Measurements from ENCODE around the gene SLC10A2.

DNA sequence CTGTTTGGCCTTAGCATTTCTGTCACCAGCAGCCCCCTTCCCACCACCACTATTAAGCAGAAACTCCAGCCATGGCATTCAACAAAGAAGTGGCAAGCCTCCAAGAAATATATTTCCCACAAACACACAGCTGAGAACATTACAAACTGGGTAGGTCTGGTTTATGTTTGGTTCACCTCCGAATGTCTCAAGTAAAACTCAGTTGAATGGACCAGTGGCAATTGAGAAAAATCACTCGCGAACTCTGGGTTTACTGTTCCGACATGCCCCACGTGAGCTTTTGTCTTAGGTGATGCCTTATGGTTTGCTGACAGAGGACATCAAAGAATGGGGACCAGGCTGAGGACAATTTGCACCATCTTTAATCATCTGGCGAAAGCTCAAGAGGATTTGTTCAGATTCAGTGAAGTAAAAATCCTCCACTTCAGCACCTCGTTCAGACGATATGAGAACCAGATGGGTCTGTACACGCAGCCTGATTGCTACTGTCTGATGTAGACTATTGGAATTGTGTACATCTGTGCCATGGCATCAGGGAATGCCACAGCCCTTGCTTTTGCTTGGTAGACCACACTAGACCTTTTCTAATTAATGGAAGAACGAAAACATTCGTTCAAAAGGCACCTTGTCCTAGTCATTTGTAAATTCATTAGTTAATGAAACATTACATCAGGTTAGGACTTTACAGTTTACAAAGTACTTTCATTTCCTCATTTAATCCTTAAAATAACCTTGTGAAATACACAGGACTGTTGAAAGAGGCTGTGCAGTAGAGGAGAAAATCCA lies 59.4 kb downstream of the SLC10A2 start:
- TF ChIP-seq SIN3A (IDR thresholded peaks at IDR 0.05; ENCODE audit: borderline replicate concordance, insufficient read depth, low read length) (no peak), POLR2AphosphoS5 (IDR thresholded peaks at IDR 0.05; ENCODE audit: low read depth, low read length) (no peak), TAF1 (IDR thresholded peaks at IDR 0.05; ENCODE audit: borderline replicate concordance, insufficient read depth, low read length) (no peak)
- TF ChIP-seq, protein P1, sequence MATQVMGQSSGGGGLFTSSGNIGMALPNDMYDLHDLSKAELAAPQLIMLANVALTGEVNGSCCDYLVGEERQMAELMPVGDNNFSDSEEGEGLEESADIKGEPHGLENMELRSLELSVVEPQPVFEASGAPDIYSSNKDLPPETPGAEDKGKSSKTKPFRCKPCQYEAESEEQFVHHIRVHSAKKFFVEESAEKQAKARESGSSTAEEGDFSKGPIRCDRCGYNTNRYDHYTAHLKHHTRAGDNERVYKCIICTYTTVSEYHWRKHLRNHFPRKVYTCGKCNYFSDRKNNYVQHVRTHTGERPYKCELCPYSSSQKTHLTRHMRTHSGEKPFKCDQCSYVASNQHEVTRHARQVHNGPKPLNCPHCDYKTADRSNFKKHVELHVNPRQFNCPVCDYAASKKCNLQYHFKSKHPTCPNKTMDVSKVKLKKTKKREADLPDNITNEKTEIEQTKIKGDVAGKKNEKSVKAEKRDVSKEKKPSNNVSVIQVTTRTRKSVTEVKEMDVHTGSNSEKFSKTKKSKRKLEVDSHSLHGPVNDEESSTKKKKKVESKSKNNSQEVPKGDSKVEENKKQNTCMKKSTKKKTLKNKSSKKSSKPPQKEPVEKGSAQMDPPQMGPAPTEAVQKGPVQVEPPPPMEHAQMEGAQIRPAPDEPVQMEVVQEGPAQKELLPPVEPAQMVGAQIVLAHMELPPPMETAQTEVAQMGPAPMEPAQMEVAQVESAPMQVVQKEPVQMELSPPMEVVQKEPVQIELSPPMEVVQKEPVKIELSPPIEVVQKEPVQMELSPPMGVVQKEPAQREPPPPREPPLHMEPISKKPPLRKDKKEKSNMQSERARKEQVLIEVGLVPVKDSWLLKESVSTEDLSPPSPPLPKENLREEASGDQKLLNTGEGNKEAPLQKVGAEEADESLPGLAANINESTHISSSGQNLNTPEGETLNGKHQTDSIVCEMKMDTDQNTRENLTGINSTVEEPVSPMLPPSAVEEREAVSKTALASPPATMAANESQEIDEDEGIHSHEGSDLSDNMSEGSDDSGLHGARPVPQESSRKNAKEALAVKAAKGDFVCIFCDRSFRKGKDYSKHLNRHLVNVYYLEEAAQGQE (IDR thresholded peaks at IDR 0.05; ENCODE audit: insufficient read depth in 1 of 2, low read depth in 2 of 2, low read length in 2 of 2) = no peak

Measured in PFSK-1 (cell line).